Measurements from ENCODE around the gene AFAP1.
A peak's percentile ranks its signal among the peaks of the same experiment; 100 is the strongest.

The AFAP1 gene

GRCh38 chr4:7802093-7802726, 137.5 kb downstream of the AFAP1 start:
- DNase-seq (ENCODE audit: low read depth in 2 of 2): peak in 1 of 2 experiments; percentile 45

- no peak for DNase-seq (ENCODE audit: low read depth in 2 of 2)
These were observed 138.0 kb downstream of the AFAP1 start for GRCh38 chr4:7801641-7802040.

- DNase-seq (ENCODE audit: low read depth in 2 of 2): no peak
These were observed 138.7 kb downstream of the AFAP1 start for GRCh38 chr4:7801001-7801400.

GRCh38 chr4:7800410-7800809, 139.3 kb downstream of the AFAP1 start:
- DNase-seq (ENCODE audit: low read depth in 2 of 2): no peak

GRCh38 chr4:7799736-7800135, 139.9 kb downstream of the AFAP1 start:
- DNase-seq (ENCODE audit: low read depth in 2 of 2): no peak

- no peak for DNase-seq (ENCODE audit: low read depth in 2 of 2)
These were observed 140.4 kb downstream of the AFAP1 start for GRCh38 chr4:7799306-7799705.

- no peak for DNase-seq (ENCODE audit: low read depth in 2 of 2)
These were observed 141.3 kb downstream of the AFAP1 start for GRCh38 chr4:7798178-7798995.

GRCh38 chr4:7797330-7797729, 142.3 kb downstream of the AFAP1 start:
- DNase-seq (ENCODE audit: low read depth in 2 of 2): no peak

GRCh38 chr4:7795983-7796382, 143.7 kb downstream of the AFAP1 start:
- no peak for DNase-seq (ENCODE audit: low read depth in 2 of 2)

- no peak for DNase-seq (ENCODE audit: low read depth in 2 of 2)
These were observed 146.5 kb downstream of the AFAP1 start for GRCh38 chr4:7793186-7793585.

- DNase-seq (ENCODE audit: low read depth in 2 of 2): no peak
These were observed 147.0 kb downstream of the AFAP1 start for GRCh38 chr4:7792616-7793015.

- DNase-seq (ENCODE audit: low read depth in 2 of 2): no peak
These were observed 148.7 kb downstream of the AFAP1 start for GRCh38 chr4:7790999-7791398.

GRCh38 chr4:7790023-7790422, 149.6 kb downstream of the AFAP1 start:
- DNase-seq (ENCODE audit: low read depth in 2 of 2): no peak

GRCh38 chr4:7788694-7789425, 150.8 kb downstream of the AFAP1 start:
- no peak for DNase-seq (ENCODE audit: low read depth in 2 of 2)

- no peak for DNase-seq (ENCODE audit: low read depth in 2 of 2)
These were observed 151.5 kb downstream of the AFAP1 start for GRCh38 chr4:7788193-7788592.

GRCh38 chr4:7787681-7788141, 151.9 kb downstream of the AFAP1 start:
- DNase-seq (ENCODE audit: low read depth in 2 of 2): no peak

- no peak for DNase-seq (ENCODE audit: low read depth in 2 of 2)
These were observed 152.6 kb downstream of the AFAP1 start for GRCh38 chr4:7787067-7787466.

- DNase-seq (ENCODE audit: low read depth in 2 of 2): no peak
These were observed 153.1 kb downstream of the AFAP1 start for GRCh38 chr4:7786517-7786916.

- no peak for DNase-seq (ENCODE audit: low read depth in 2 of 2)
These were observed 153.6 kb downstream of the AFAP1 start for GRCh38 chr4:7786040-7786439.

GRCh38 chr4:7785017-7785416, 154.6 kb downstream of the AFAP1 start:
- DNase-seq (ENCODE audit: low read depth in 2 of 2): no peak

GRCh38 chr4:7784131-7784870, 155.4 kb downstream of the AFAP1 start:
- DNase-seq (ENCODE audit: low read depth in 2 of 2): no peak

- no peak for DNase-seq (ENCODE audit: low read depth in 2 of 2)
These were observed 156.1 kb downstream of the AFAP1 start for GRCh38 chr4:7783541-7783940.
